ENCODE results near the gene TECPR1.

- TF ChIP-seq ZNF747 (tag by site-specific recombination; IDR thresholded peaks at IDR 0.05) = no peak
- no peak for TF ChIP-seq ZNF174 (tag by site-specific recombination; IDR thresholded peaks at IDR 0.05)
These were observed 74.5 kb downstream of the TECPR1 start for GRCh38 chr7:98177553-98177952.

Measured in HEK293 (cell line).